Breast epithelium (tissue), 4 donors: Measurements from ENCODE around the gene ZNF823. TPM values are rescaled to one million over a fixed set of nuclear protein-coding genes. Genes with fewer than 3 reads are reported as not detected.

Experiments
- DNase-seq, 2 donors: peaks; one replicate each; pipeline ENCODE4 v3.0.0-alpha.2; 2019; ENCODE audit warnings: low spot score in 2 of 2
- H3K27ac ChIP-seq, 2 donors: fragments of 200-600 bp; sonication (generic) in 1 of 2; one replicate each; pipeline ENCODE4 v1.5.1; 2016 to 2019; ENCODE audit warnings: mild to moderate bottlenecking in 1 of 2
- H3K27me3 ChIP-seq, 2 donors: fragments of 200-600 bp; sonication (generic) in 1 of 2; one replicate each; pipeline versions ENCODE4 v1.5.1 to v1.6.0; 2017 to 2019; ENCODE audit warnings: control low read depth in 1 of 2, mild to moderate bottlenecking in 1 of 2
- H3K36me3 ChIP-seq: fragments of 200-600 bp; one replicate; pipeline ENCODE4 v1.5.1; 2019
- H3K4me1 ChIP-seq, 2 donors: fragments of 200-600 bp; sonication (generic); one replicate each; pipeline ENCODE4 v1.5.1; 2016 to 2019; ENCODE audit warnings: control low read depth in 1 of 2
- H3K4me3 ChIP-seq, 3 donors: fragments of 200-600 bp; sonication (generic); 1 replicate in 2 of 3; 2 replicates in 1 of 3; pipeline ENCODE4 v1.5.1; 2016 to 2019; ENCODE audit warnings: mild to moderate bottlenecking in 3 of 3, moderate library complexity in 2 of 3
- H3K9me3 ChIP-seq, 2 donors: fragments of 200-600 bp; sonication (generic) in 1 of 2; one replicate each; pipeline ENCODE4 v1.5.1; 2016 to 2019; ENCODE audit warnings: control low read depth in 1 of 2
- POLR2A ChIP-seq: fragments of 450-650 bp; IDR thresholded peaks from one replicate; pipeline ENCODE4 v1.6.1; 2016; ENCODE audit warnings: antibody characterized with exemption, mild to moderate bottlenecking, moderate library complexity
- POLR2AphosphoS5 ChIP-seq, 3 donors: sonication (generic); formaldehyde crosslinking; IDR thresholded peaks; one replicate each; pipeline ENCODE4 v1.6.1; 2017; ENCODE audit warnings: antibody characterized with exemption in 3 of 3
- intact Hi-C: fragments of 100-400 bp; cut with DNase I; formaldehyde crosslinking; loops from one replicate; pipeline ENCODE4 v1.15.1; 2023; ENCODE audit warnings: low total_unique reads
- total RNA-seq, 3 donors: library from RNA; depleted of rRNA; stranded (reverse); fragments of >200 nt; gene quantifications; one replicate each; pipeline ENCODE4 v1.1.0, GENCODE V29; 2016
- TF ChIP-seq, protein P1 (sequence below), 3 donors: fragments of 450-650 bp; IDR thresholded peaks; one replicate each; pipeline ENCODE4 v1.5.1; 2016 to 2017; ENCODE audit warnings: antibody characterized with exemption in 3 of 3, mild to moderate bottlenecking in 3 of 3, moderate library complexity in 3 of 3

ZNF823 gene
- total RNA-seq, 3 donors from 2014 or later, result 10.4 to 20.9 (median 13.1) TPM

DNA sequence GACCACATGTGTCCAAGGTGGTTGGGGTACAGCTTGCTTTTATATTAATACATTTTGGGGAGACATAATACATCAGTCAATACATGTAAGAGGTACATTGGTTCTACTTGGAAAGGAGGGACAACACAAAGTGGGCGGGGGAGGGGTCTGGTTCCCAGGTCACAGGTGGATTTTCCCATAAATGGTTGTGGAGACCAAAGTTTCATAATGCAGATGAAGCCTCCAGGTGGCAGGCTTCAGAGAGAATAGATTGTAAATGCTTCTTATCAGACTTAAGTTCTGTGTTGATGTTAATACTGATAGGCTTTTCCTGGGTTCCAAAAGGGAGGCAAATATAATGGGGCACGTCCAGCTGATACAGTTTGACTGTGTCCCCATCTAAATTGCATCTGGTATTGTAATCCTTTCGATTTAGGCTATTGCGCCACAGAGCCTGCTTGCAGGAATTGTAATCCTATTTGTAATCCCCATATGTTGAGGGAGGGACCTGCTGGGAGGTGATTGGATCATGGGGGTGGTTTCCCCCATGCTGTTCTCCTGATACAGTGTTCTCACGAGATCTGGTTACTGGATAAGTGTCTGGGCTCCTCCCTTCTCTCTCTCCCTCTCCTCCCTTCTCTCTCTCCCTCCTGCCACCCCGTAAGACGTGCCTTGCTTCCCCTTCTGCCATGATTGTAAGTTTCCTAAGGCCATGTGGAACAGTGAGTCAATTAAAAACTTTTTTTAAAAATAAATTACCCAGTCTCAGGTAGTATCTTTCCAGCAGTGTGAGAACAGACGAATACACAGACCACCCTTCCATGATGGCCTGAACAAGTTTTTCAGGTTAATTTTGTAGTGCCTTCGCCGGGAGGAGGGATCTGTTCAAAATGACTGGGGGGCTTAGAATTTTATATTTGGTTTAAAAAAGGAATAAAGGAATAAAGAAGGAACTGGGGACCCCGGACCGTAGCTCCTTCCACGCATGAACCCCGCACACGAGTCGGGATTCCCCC is 44.9 kb downstream of the ZNF823 start:
- peaks cover 0 to 7% of the 10 kb centered on the region in 2 donors for H3K4me1 ChIP-seq
- DNase-seq, result no peak
- peak overlapping the region; percentile 79 to 84 for H3K27ac ChIP-seq
- intact Hi-C loops, result no loop called here
- no peaks in the 10 kb centered on the region for H3K36me3 ChIP-seq
- no peaks in the 10 kb centered on the region for H3K9me3 ChIP-seq
- no peaks in the 10 kb centered on the region for H3K27me3 ChIP-seq
- TF ChIP-seq POLR2AphosphoS5 (IDR thresholded peaks at IDR 0.05) (no peak), POLR2A (no peak)
- TF ChIP-seq, protein P1, sequence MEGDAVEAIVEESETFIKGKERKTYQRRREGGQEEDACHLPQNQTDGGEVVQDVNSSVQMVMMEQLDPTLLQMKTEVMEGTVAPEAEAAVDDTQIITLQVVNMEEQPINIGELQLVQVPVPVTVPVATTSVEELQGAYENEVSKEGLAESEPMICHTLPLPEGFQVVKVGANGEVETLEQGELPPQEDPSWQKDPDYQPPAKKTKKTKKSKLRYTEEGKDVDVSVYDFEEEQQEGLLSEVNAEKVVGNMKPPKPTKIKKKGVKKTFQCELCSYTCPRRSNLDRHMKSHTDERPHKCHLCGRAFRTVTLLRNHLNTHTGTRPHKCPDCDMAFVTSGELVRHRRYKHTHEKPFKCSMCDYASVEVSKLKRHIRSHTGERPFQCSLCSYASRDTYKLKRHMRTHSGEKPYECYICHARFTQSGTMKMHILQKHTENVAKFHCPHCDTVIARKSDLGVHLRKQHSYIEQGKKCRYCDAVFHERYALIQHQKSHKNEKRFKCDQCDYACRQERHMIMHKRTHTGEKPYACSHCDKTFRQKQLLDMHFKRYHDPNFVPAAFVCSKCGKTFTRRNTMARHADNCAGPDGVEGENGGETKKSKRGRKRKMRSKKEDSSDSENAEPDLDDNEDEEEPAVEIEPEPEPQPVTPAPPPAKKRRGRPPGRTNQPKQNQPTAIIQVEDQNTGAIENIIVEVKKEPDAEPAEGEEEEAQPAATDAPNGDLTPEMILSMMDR (IDR thresholded peaks at IDR 0.05), result no peak
- H3K4me3 ChIP-seq, result peak overlapping the region; percentile 72 to 86 (median 79)

- Histone ChIP-seq H3K9me3 (no peaks in the 10 kb centered on the region), H3K27ac (no peak overlapping the region), H3K4me3 (no peak overlapping the region), H3K4me1 (peaks cover 0 to 7% of the 10 kb centered on the region in 2 donors), H3K36me3 (no peaks in the 10 kb centered on the region), H3K27me3 (no peaks in the 10 kb centered on the region)
- no peak for DNase-seq
- TF ChIP-seq, protein P1 (IDR thresholded peaks at IDR 0.05), result no peak
- TF ChIP-seq POLR2AphosphoS5 (IDR thresholded peaks at IDR 0.05), result no peak
- TF ChIP-seq POLR2A, result no peak
- intact Hi-C loops, result no loop called here
These were observed 46.5 kb downstream of the ZNF823 start for GRCh38 chr19:11692127-11692790.

GRCh38 chr19:11685676-11686650 is 52.8 kb downstream of the ZNF823 start:
- no peak for DNase-seq
- H3K36me3 ChIP-seq, result no peaks in the 10 kb centered on the region
- no peak for TF ChIP-seq POLR2AphosphoS5 (IDR thresholded peaks at IDR 0.05)
- TF ChIP-seq, protein P1 (IDR thresholded peaks at IDR 0.05), result no peak
- no peak for TF ChIP-seq POLR2A
- no peaks in the 10 kb centered on the region for H3K27me3 ChIP-seq
- H3K9me3 ChIP-seq, result peaks cover 23 to 28% of the 10 kb centered on the region in 2 donors
- no peaks in the 10 kb centered on the region for H3K4me1 ChIP-seq
- no peak overlapping the region for H3K27ac ChIP-seq
- no peak overlapping the region for H3K4me3 ChIP-seq
- intact Hi-C loops, result no loop called here

- intact Hi-C loops, result no loop called here
- no peak for TF ChIP-seq POLR2AphosphoS5 (IDR thresholded peaks at IDR 0.05)
- TF ChIP-seq POLR2A, result no peak
- TF ChIP-seq, protein P1 (IDR thresholded peaks at IDR 0.05), result no peak
These were observed 53.6 kb downstream of the ZNF823 start for GRCh38 chr19:11684987-11685675.

More at GRCh38 chr19:11684987-11685675, 53.6 kb downstream of the ZNF823 start:
- H3K4me1 ChIP-seq, result no peaks in the 10 kb centered on the region
- H3K27ac ChIP-seq, result no peak overlapping the region
- H3K27me3 ChIP-seq, result no peaks in the 10 kb centered on the region
- H3K4me3 ChIP-seq, result no peak overlapping the region
- H3K9me3 ChIP-seq, result peaks cover 31 to 37% of the 10 kb centered on the region in 2 donors
- no peaks in the 10 kb centered on the region for H3K36me3 ChIP-seq
- DNase-seq, result no peak
